DOHH2 (cell line): Measurements from ENCODE around the gene HSD3B2.

ENCODE experiments used
- CTCF ChIP-seq: fragments of 200-600 bp; sonication (generic); IDR thresholded peaks from one replicate; pipeline ENCODE4 v1.5.1; 2014; ENCODE audit warnings: antibody characterized with exemption, mild to moderate bottlenecking, low read depth, low read length; ENCODE audit not compliant: poor library complexity, severe bottlenecking
- EZH2phosphoT487 ChIP-seq: fragments of 200-600 bp; sonication (generic); IDR thresholded peaks from 2 replicates; pipeline ENCODE4 v1.6.1; 2017; ENCODE audit warnings: borderline replicate concordance, mild to moderate bottlenecking, antibody characterized with exemption, low read length, moderate library complexity, mixed read lengths

GRCh38 chr1:119384591-119384990 lies 30.4 kb upstream of the HSD3B2 start:
- TF ChIP-seq CTCF (no peak), EZH2phosphoT487 (no peak)
